CD4-positive, alpha-beta T cell treated with Interleukin-12 subunit alpha and Interleukin-12 subunit beta, for 1 hour (primary cell): ENCODE results near the gene MTG1.
"Not testable (repeated sequence)": the region's sequence is repeated elsewhere in the genome, so short reads cannot be mapped to it uniquely, and the experiment has no call there.

Experiments used
- DNase-seq: peaks from one replicate; pipeline ENCODE4 v3.0.0-alpha.2; 2020

The MTG1 gene

DNA sequence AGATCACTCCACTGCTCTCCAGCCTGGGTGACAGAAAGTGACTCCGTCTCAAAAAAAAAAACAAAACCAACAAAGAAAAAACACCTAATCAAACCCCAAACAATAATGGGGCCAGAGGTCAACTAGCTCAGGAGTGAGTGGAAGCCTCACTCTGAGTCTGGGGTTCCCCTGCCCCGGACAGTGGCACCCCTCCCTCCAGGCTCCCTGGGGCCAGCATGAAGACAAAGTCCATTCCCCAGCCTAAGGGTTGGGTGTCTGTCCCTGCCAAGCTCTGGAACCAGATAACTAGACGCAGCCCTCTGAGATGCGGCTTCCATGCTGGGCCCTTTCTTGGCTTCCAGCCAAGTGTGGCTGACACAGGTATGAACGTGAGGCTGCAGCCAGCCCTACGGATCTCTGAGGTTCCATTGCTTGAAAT is 34.4 kb upstream of the MTG1 start:
- DNase-seq = peak; percentile 43

GRCh38 chr10:133359972-133360610 is 33.9 kb upstream of the MTG1 start:
- no peak for DNase-seq

- no peak for DNase-seq
These were observed 32.7 kb upstream of the MTG1 start for GRCh38 chr10:133361227-133361626.

DNA sequence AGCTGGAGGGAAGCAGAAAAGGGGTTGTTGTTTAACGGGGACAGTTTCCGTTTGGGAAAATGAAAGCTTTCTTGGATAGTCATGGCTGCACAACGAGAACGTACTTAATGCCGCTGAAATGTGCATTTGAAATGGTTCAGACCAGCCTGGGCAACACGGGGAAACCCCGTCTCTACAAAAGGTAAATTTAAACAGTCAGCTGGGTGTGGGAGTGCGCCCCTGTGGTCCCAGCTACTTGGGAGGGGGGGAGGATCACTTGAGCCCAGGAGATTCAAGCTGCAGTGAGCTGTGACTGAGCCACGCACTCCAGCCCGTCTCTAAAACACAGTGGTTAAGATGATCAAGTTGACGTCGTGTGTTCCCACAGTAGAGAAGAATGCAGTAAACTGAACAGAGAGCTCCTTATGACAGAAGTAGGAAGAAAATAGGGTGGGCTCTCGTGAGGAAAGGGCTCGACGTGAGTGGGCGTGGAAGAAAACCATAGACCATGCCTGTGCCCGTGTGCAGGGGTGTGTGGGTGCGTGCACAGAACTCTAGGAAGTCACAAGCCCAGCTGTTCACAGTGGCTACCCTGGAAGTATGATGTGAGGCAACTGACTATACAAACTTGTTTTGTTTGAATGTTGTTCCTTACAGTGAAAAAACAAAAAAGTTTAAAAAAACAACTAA is 32.0 kb upstream of the MTG1 start:
- DNase-seq = no peak

DNA sequence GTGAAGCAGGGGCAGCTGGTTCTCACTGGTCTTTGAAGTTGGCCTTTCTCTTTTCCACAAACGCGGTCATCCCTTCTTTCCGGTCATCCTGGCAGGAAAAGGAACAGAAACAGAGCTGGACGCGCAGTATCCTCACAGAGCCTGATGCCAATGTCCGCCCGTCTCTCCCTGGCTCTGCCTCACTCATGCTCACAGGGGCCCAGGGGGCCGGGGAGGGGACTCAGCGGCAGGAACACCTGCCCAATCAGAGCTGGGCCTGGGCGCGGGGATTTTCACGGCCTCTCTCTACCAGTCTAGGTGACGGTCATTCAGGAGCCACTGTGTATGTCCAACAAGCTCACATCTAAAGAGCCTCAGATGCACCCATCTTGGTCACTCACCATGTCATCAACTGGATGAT is 31.1 kb upstream of the MTG1 start:
- DNase-seq = no peak

- DNase-seq = no peak
These were observed 29.1 kb upstream of the MTG1 start for GRCh38 chr10:133364645-133365431.

DNA sequence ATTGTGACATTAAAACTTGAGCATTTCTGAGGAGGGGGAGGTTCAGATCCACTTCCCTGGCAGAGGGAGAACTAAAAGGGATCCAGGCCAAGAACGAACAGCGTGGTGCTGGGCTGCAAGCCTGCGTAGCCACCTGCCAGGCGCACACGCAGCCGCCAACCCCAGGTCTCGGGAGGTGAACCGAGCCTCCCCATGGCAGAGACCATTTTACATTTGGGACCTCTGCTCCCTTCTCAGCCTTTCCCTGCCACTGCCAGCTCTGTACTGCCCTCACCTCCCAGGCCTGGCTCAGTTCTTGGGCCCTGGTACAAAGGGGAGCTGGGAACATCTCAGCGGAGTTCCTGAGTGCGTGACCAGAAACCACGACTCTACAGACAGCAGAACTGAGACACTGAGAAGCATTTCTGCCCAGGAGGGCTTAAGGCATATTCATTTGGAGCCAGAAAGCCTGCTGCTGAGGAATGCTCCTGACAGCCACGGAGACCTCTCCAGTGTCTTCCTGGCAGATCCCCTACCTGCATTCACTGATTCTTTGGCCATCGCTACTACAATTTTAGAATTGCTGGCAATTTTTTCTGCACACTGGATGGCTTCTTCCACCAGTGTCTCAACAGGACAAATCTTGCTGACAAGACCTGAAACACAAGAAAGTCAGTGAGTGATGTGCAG is 28.4 kb upstream of the MTG1 start:
- DNase-seq = no peak

GRCh38 chr10:133366130-133366478 is 27.9 kb upstream of the MTG1 start:
- DNase-seq = no peak

DNA sequence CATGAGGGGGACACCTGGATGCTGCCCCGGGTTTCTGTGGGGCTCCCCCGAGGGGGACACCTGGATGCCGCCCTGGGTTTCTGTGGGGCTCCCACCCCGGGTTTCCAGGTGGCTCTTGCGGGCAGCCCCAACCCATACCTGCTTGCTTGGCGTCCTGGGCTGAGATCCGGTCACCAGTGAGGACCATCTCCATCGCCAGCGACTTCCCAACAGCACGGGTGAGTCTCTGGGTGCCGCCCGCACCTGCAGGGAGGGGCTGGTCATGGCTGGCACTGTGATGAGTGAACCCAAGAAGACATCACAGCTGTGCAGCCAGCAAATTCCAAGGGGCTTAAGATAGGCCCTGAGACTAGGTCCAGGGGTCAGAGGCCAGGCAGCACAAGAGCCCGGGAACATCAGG is 27.2 kb upstream of the MTG1 start:
- DNase-seq = no peak

DNA sequence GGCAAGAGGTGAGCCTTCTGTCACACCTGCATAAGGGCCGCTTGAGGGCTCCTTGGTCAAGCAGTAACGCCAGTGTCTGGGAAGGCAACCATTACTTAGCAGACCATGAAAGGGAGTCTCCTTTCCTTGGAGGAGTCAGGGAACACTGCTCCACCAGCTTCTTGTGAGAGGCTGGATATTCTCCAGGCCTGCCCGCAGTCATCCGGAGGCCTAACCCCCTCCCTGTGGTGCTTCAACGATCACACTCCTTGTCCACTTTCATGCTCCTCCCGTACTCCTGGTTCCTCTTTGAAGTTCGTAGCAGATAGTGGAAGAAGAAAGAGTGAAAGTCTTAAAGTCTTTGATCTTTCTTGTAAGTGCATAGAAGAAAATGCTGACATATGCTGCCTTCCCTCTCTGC is 26.5 kb upstream of the MTG1 start:
- not testable (repeated sequence) for DNase-seq

GRCh38 chr10:133368153-133368552 is 25.8 kb upstream of the MTG1 start:
- no peak for DNase-seq

DNA sequence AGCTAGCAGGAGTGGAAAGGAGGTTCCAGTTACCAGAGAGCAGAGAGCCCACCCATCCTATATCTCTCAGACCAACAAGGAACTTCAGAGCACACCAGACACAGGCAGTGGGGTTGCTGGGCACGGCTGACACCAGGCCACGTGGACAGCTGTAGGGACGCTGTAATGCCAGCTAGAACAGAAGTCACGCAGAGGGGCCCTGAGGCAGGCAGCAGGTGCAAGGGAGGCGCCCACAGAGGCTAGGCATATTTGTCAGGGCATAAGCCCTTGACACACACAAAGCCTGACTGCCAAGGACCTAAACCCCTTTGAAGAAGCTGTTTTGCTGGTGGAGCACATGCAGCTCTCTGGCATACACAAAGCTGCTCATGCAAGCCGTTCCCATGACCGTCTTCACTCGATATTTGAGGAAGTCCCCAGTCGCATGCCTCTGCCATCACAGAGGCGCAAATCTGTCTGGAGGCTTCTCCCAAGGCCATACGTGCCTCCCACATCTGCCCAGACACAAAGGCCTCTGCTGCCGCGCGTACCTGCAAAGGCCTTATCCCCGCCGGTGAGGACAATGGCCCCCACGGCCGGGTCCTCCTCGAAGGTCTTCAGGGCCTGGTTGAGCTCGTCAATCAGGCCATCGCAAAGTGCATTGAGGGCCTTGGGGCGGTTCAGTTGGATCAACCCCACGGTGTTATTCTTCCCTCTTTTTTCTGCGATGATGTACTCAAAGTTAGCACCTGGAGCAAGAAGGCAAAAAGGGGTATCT is 23.7 kb upstream of the MTG1 start:
- no peak for DNase-seq

GRCh38 chr10:133372507-133372906 is 21.4 kb upstream of the MTG1 start:
- no peak for DNase-seq

GRCh38 chr10:133373174-133374090 is 20.5 kb upstream of the MTG1 start, which contains the start of gene ECHS1:
ECHS1 (minus strand) TSS chr10:133373354; CDS start chr10:133373333, 21 bp downstream.
- DNase-seq = peak; percentile 93

DNA sequence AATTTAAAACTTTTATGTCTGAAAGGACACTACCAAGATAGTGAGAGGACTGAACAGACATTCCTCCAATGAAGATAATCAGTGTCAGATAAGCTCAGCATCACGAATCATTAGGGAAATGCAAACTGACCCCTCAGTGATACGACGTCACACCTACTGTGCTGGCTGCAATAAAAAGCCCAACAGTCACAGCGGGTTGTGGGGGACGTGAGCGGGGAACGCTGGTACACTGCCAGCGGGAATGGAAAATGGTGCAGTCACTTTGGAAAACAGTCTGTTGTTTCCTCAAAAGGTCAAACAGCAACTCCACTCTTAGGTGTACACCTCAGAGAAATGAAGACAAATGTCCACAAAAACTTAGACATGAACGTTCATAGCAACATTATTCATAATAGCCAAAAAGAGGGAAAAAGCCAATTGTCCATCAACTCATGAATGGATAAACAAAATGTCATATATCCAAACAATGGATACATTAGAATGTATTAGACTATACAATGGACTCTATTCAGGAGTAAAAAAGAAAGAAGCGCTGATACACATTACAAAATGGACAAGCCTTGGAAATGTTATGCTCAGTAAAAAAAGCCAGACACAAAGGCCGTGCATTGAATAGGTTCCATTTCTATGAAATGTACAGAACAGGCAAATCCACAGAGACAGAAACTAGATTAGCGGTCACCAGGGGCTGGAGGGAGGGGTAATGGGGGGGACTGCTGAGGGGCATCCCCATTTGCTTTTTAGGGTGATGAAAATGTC is 18.4 kb upstream of the MTG1 start:
- no peak for DNase-seq

DNA sequence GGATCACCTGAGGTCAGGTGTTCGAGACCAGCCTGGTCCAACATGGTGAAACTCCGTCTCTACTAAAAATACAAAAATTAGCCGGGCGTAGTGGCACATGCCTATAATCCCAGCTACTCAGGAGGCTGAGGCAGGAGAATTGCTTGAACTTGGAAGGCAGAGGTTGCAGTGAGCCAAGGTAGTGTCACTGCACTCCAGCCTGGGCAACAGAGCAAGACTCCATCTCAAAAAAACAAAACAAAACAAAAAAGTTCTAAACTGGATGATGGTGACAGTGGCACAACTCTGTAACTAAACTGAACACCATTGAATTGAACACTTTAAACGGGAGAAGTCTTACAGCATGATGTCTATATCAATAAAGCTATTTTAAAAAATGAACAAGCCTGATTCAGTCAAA is 17.8 kb upstream of the MTG1 start:
- not testable (repeated sequence) for DNase-seq

DNA sequence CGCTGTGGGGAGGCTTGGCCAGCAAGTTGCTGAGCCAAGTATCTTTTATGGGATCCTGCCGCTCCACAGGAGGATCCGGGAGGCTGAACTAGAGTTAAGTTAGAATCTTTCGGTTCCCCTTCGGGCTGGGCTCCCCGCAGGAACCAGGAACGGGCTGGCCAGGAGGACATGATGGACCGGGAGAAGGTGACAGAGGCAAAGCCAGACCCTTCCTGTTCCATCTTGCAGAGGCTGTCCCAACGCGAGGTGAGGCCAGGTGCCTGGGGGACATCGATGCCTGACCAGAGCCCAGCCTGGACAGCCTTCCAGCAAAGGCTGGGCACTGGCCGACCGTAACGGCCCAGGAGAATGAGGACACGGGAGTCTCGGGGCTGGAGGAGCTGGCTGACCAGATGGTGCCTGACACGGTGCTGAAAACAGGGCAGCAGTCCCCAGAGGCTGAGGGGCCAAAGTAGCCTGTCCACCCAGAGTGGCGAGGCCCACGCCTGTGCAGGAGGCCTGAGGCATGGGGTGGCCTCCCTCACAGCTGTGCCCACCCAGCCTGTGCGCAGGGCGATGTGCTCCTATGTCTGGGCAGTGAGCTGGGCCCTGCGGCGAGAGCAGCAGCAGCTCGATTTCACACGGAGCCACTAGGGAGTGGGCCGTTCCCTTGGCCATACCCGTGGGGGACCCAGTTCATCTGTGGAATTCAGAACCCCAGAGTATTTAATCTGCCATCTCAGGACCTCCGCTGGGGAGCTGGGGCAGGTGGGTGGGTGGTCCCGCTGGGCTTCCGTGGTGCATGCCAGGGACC is 16.7 kb upstream of the MTG1 start:
- no peak for DNase-seq

DNA sequence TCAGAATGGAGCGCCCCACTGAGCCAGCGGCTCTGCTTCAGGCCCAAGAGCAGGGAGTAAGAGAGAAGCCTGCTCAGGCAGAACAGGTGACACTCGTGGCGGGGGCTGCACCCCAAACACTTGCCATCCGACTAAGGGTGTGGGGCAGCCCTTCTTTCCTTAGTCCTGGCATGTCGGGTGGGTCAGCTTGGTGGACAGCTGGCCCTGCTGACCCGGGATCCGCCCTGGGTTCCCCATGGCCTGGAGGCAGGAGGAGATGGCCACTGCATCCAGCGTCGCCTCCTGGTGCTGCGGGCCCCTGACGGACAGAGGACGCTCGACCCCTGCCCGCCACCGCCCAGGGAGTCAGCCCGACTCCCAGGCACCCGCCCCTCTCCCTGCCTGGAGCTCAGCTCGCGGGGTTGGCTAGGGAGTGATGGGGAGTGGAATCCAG is 16.1 kb upstream of the MTG1 start:
- no peak for DNase-seq

DNA sequence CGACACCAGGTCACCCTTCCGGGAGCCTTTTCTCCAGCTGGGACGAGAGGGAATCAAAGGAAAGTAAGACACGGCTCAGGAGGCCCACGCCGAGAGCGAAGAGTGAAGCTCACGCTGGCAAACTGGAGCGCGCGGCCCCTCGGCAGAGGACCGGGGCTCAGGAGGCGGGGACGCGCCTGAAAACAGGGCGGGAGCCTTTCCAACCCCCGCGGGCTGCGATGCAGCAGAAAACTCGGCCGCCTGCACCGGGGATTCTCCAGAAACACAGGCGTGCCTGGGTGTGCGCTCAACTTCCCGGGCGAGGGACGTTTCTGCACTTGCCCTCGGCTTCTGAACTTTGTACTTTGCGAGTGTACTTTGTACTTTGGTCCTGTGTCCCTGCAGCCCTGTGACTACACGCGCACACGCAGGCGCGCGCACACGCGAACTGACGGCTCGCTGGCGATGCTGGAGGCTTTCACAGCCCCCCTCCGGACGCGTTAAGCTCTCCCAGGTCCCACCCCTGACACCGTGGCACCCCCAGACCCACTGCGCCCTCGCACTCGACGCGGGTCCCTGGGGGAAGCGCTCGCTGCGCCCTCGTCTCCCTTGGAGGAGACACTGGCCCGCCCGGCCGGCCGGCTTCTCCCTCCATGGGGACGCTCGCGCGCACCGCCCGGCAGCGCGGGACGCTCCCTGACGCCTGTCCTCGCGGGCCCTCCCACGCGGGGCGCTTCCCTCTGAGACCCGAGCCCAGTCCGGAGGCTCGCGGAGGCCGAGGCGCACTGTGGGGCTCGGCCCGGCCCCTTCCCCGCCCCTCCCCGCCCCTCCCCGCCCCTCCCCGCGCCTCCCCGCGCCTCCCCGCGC is 15.5 kb upstream of the MTG1 start:
- DNase-seq = peak; percentile 60
